HepG2 (cell line): Measurements from ENCODE around the gene IAH1. TPM values are rescaled to one million over a fixed set of nuclear protein-coding genes. Genes with fewer than 3 reads are reported as not detected.

Experiments
- ATAC-seq: fragments of 200-7000 bp; cut with Tn5 transposase; 3 replicates; pipeline ENCODE4 v1.9.1; 2020; ENCODE audit warnings: mild to moderate bottlenecking, moderate library complexity
- BruUV-seq: library from RNA; stranded (reverse); fragments of 400-500 nt; replicated peaks from 2 replicates; lab custom pipeline; 2021; lab: Mats Ljungman, UMichigan
- CTCF ChIA-PET: fragments of 300-600 bp; formaldehyde crosslinking; extraction: SDS; loops from one replicate; lab custom pipeline; 2021; ENCODE audit warnings: low total read pairs, inconsistent platforms, low intra/inter-chr PET ratio; lab: Yijun Ruan, JAX
- POLR2A ChIA-PET: fragments of 350-600 bp; sonication (Branson Sonifier 250); formaldehyde crosslinking; loops from one replicate; lab custom pipeline; 2020; ENCODE audit warnings: antibody characterized with exemption, inconsistent platforms; lab: Yijun Ruan, JAX
- DNase-seq: peaks from one replicate; pipeline ENCODE4 v3.0.0-alpha.2; 2015; ENCODE audit warnings: low spot score
- FAIRE-seq: peaks from 3 replicates; lab custom pipeline; 2011; peaks lifted over from hg19 to GRCh38; lab: Jason Lieb, UNC
- H2AFZ ChIP-seq: one replicate; pipeline ENCODE4 v1.6.1; 2011; ENCODE audit warnings: low read length, inconsistent platforms
- H3K27ac ChIP-seq: fragments of 300-600 bp; 3 replicates; pipeline ENCODE4 v1.8.0; 2011; ENCODE audit warnings: mixed run types, mild to moderate bottlenecking, mixed read lengths, low read length, inconsistent platforms; ENCODE audit not compliant: insufficient read depth; ENCODE audit errors: extremely low read length
- H3K27me3 ChIP-seq, 2 experiments: fragments of 200-600 bp in 1 of 2; 2 replicates in 1 of 2; 3 replicates in 1 of 2; pipeline versions ENCODE4 v1.6.0 to v1.8.0; 2011; ENCODE audit warnings: low read length in 2 of 2, mild to moderate bottlenecking in 2 of 2, moderate library complexity in 2 of 2, inconsistent platforms in 1 of 2; ENCODE audit not compliant: insufficient read depth in 2 of 2, control insufficient read depth in 1 of 2
- H3K36me3 ChIP-seq, 2 experiments: fragments of 200-600 bp in 1 of 2; replicated peaks in 1 of 2; 2 replicates in 1 of 2; 3 replicates in 1 of 2; pipeline versions ENCODE4 v1.5.1 to v1.8.0; 2011; ENCODE audit warnings: low read length in 2 of 2, inconsistent platforms in 1 of 2; ENCODE audit not compliant: insufficient read depth in 2 of 2, control insufficient read depth in 1 of 2
- H3K4me1 ChIP-seq: 2 replicates; pipeline ENCODE4 v1.5.1; 2012; ENCODE audit warnings: low read length, inconsistent platforms; ENCODE audit not compliant: insufficient read depth
- H3K4me2 ChIP-seq: 2 replicates; pipeline ENCODE4 v1.6.0; 2011; ENCODE audit warnings: low read depth, low read length, inconsistent platforms
- H3K4me3 ChIP-seq, 3 experiments: fragments of 200-600 bp in 1 of 3; sonication (generic), shearing (Covaris generic) in 1 of 3; replicated peaks in 1 of 3; 2 replicates each; pipeline ENCODE4 v1.5.1; 2011 to 2016; ENCODE audit warnings: low read length in 3 of 3, inconsistent platforms in 2 of 3, low read depth in 2 of 3, mild to moderate bottlenecking in 2 of 3, control low read depth in 1 of 3, mixed read lengths in 1 of 3; ENCODE audit not compliant: insufficient read depth in 1 of 3
- H3K79me2 ChIP-seq: one replicate; pipeline ENCODE4 v1.6.1; 2011; ENCODE audit warnings: low read length, inconsistent platforms; ENCODE audit not compliant: insufficient read depth
- H3K9ac ChIP-seq: 2 replicates; pipeline ENCODE4 v1.6.0; 2011; ENCODE audit warnings: mild to moderate bottlenecking, low read depth, low read length, inconsistent platforms; ENCODE audit not compliant: insufficient read depth
- H3K9me3 ChIP-seq: 2 replicates; pipeline ENCODE4 v1.5.1; 2012; ENCODE audit warnings: mild to moderate bottlenecking, low read length
- H4K20me1 ChIP-seq: 2 replicates; pipeline ENCODE4 v1.6.0; 2011; ENCODE audit warnings: inconsistent platforms, mild to moderate bottlenecking, low read length, moderate library complexity; ENCODE audit not compliant: insufficient read depth
- AKAP8 ChIP-seq: sonication (generic); formaldehyde crosslinking; IDR thresholded peaks from 2 replicates; pipeline ENCODE4 v1.5.1; 2020; ENCODE audit warnings: mild to moderate bottlenecking, missing genetic modification reagents
- MXI1 ChIP-seq: IDR thresholded peaks from 3 replicates; pipeline ENCODE4 v1.6.1; 2012; ENCODE audit warnings: low read depth, low read length, inconsistent platforms, borderline replicate concordance
- RFXANK ChIP-seq: IDR thresholded peaks from 2 replicates; pipeline ENCODE4 v1.6.1; 2016
- SRY ChIP-seq: sonication (generic); formaldehyde crosslinking; IDR thresholded peaks from 2 replicates; pipeline ENCODE4 v1.8.0; 2022; ENCODE audit warnings: mild to moderate bottlenecking, missing genetic modification reagents
- TFDP2 ChIP-seq: sonication (generic); formaldehyde crosslinking; IDR thresholded peaks from 2 replicates; pipeline ENCODE4 v1.4.0; 2020; ENCODE audit warnings: missing genetic modification reagents
- ZNF282 ChIP-seq: fragments of 450-650 bp; IDR thresholded peaks from 2 replicates; pipeline ENCODE4 v1.6.1; 2018; ENCODE audit not compliant: partially characterized antibody
- ZNF44 ChIP-seq: sonication (generic); formaldehyde crosslinking; IDR thresholded peaks from 2 replicates; pipeline ENCODE4 v1.5.1; 2020; ENCODE audit warnings: mild to moderate bottlenecking, missing genetic modification reagents
- ZNF543 ChIP-seq: sonication (generic); formaldehyde crosslinking; IDR thresholded peaks from 2 replicates; pipeline ENCODE4 v1.4.0; 2020; ENCODE audit warnings: mild to moderate bottlenecking, missing genetic modification reagents
- ZNF546 ChIP-seq: sonication (generic); formaldehyde crosslinking; conservative IDR thresholded peaks from 2 replicates; pipeline ENCODE4 v1.8.1; 2023; ENCODE audit warnings: mild to moderate bottlenecking, missing genetic modification reagents
- ZNF674 ChIP-seq: sonication (generic); formaldehyde crosslinking; IDR thresholded peaks from 2 replicates; pipeline ENCODE4 v1.5.0; 2020; ENCODE audit warnings: low read depth, mild to moderate bottlenecking, missing genetic modification reagents
- WGBS: methylation state at CpG from one replicate; pipeline ENCODE4 v1.1.6; 2017; ENCODE audit warnings: low lambda C conversion rate; 5-methylcytosine and 5-hydroxymethylcytosine counted together
- in situ Hi-C: cut with HindIII; loops from 2 replicates; pipeline ENCODE4 v1.10.0; 2017; ENCODE audit warnings: low pct_unique_long_range_greater_than_20kb; ENCODE audit not compliant: extremely low pct_ligation_motif_present
- intact Hi-C: fragments of 100-400 bp; cut with micrococcal nuclease; formaldehyde crosslinking; loops from one replicate; pipeline ENCODE4 v1.10.0; 2022; ENCODE audit not compliant: unreplicated experiment
- polyA plus RNA-seq, 8 experiments: library from polyadenylated mRNA; depleted of rRNA in 3 of 8; stranded (reverse) in 7 of 8; unstranded in 1 of 8; fragments of >200 nt; fragmentation: Illumina TruSeq in 4 of 8; extraction: Trizol in 4 of 8; gene quantifications; 2 replicates each; pipeline versions ENCODE4 v1.2.1 to v1.2.3, GENCODE V29; 2011 to 2016; ENCODE audit warnings: low read depth in 4 of 8, missing spikeins in 1 of 8, mixed read lengths in 1 of 8; ENCODE audit not compliant: insufficient read depth in 1 of 8
- total RNA-seq, 5 experiments: library from RNA; depleted of rRNA; stranded (reverse); fragments of >200 nt; fragmentation: Illumina TruSeq; extraction: Trizol; gene quantifications; 2 replicates each; pipeline ENCODE4 v1.2.3, GENCODE V29; 2016; ENCODE audit warnings: low read depth in 1 of 5
- TF ChIP-seq, protein P1 (sequence below): sonication (generic); formaldehyde crosslinking; conservative IDR thresholded peaks from 2 replicates; pipeline ENCODE4 v1.4.0; 2020; ENCODE audit warnings: missing genetic modification reagents
- TF ChIP-seq, protein P2 (sequence below): sonication (generic); formaldehyde crosslinking; IDR thresholded peaks from 2 replicates; pipeline ENCODE4 v1.4.0; 2020; ENCODE audit warnings: missing genetic modification reagents

IAH1 gene
- total and polyA plus RNA-seq, 2 of the 13 experiments (the other 11 are each of a cell fraction or from before 2014, with no cell fraction given), result 43.6 to 44.4 TPM

DNA sequence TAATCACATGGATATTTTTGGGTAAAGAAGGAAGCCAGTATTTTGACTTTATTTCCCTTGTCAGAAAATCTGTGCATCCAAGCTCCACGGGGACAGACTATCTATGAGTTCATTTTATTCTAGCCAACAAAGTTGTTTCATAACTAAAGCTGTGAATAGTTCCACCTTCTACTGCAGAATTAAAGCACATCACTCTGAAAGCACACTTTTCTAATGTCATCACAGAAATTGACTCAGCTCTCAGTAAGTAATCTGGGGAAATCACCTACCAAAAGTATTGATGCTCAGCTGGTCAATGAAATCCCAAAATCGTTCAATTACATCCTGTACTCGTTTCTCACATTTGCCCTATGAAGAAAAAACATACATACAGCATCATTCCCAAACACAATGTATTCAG lies 19.1 kb downstream of the IAH1 start:
- no TSS peak for BruUV-seq
- in situ Hi-C loops, result no loop called here
- DNase-seq (no peak), ATAC-seq (no peak), FAIRE-seq (peak; percentile 63)
- peaks cover 36 to 83% of the 10 kb centered on the region in 2 experiments for H3K36me3 ChIP-seq
- no peaks in the 10 kb centered on the region for H3K79me2 ChIP-seq
- ChIA-PET POLR2A (no interaction called here), CTCF (no interaction called here)
- H3K9me3 ChIP-seq, result no peaks in the 10 kb centered on the region
- no peaks in the 10 kb centered on the region for H4K20me1 ChIP-seq
- H3K4me3 ChIP-seq, result no peak overlapping the region
- H3K4me1 ChIP-seq, result peaks cover 21% of the 10 kb centered on the region
- intact Hi-C loops, result loop anchor here (5.0 kb wide), 1 partner anchor 44 kb away; no protein-coding TSS in a partner anchor
- WGBS, result 83% methylated on average over 3 of the region's 3 CpGs
- no peak overlapping the region for H3K4me2 ChIP-seq
- no peak overlapping the region for H3K27ac ChIP-seq
- H3K9ac ChIP-seq, result no peak overlapping the region
- H2AFZ ChIP-seq, result no peak overlapping the region
- TF ChIP-seq ZNF674 (CRISPR knock-in tag) (no peak), AKAP8 (CRISPR knock-in tag) (no peak), RFXANK (no peak), MXI1 (no peak), ZNF44 (CRISPR knock-in tag) (no peak), SRY (no peak), ZNF282 (no peak), TFDP2 (CRISPR knock-in tag) (no peak), ZNF546 (CRISPR knock-in tag) (no peak), ZNF543 (CRISPR knock-in tag) (no peak)
- TF ChIP-seq, protein P1, sequence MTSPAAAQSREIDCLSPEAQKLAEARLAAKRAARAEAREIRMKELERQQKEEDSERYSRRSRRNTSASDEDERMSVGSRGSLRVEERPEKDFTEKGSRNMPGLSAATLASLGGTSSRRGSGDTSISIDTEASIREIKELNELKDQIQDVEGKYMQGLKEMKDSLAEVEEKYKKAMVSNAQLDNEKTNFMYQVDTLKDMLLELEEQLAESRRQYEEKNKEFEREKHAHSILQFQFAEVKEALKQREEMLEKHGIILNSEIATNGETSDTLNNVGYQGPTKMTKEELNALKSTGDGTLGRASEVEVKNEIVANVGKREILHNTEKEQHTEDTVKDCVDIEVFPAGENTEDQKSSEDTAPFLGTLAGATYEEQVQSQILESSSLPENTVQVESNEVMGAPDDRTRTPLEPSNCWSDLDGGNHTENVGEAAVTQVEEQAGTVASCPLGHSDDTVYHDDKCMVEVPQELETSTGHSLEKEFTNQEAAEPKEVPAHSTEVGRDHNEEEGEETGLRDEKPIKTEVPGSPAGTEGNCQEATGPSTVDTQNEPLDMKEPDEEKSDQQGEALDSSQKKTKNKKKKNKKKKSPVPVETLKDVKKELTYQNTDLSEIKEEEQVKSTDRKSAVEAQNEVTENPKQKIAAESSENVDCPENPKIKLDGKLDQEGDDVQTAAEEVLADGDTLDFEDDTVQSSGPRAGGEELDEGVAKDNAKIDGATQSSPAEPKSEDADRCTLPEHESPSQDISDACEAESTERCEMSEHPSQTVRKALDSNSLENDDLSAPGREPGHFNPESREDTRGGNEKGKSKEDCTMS (CRISPR knock-in tag), result no peak
- TF ChIP-seq, protein P2, sequence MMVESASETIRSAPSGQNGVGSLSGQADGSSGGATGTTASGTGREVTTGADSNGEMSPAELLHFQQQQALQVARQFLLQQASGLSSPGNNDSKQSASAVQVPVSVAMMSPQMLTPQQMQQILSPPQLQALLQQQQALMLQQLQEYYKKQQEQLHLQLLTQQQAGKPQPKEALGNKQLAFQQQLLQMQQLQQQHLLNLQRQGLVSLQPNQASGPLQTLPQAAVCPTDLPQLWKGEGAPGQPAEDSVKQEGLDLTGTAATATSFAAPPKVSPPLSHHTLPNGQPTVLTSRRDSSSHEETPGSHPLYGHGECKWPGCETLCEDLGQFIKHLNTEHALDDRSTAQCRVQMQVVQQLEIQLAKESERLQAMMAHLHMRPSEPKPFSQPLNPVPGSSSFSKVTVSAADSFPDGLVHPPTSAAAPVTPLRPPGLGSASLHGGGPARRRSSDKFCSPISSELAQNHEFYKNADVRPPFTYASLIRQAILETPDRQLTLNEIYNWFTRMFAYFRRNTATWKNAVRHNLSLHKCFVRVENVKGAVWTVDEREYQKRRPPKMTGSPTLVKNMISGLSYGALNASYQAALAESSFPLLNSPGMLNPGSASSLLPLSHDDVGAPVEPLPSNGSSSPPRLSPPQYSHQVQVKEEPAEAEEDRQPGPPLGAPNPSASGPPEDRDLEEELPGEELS, result no peak
- no peaks in the 10 kb centered on the region for H3K27me3 ChIP-seq
